RPMI8226 (cell line): Measurements from ENCODE around the gene ORC2.
A peak's percentile ranks its signal among the peaks of the same experiment; 100 is the strongest.
"Not testable (repeated sequence)": the region's sequence is repeated elsewhere in the genome, so short reads cannot be mapped to it uniquely, and the experiment has no call there.

Experiments
- DNase-seq: peaks from one replicate; pipeline ENCODE4 v3.0.0-alpha.2; 2015

Gene ORC2

DNA sequence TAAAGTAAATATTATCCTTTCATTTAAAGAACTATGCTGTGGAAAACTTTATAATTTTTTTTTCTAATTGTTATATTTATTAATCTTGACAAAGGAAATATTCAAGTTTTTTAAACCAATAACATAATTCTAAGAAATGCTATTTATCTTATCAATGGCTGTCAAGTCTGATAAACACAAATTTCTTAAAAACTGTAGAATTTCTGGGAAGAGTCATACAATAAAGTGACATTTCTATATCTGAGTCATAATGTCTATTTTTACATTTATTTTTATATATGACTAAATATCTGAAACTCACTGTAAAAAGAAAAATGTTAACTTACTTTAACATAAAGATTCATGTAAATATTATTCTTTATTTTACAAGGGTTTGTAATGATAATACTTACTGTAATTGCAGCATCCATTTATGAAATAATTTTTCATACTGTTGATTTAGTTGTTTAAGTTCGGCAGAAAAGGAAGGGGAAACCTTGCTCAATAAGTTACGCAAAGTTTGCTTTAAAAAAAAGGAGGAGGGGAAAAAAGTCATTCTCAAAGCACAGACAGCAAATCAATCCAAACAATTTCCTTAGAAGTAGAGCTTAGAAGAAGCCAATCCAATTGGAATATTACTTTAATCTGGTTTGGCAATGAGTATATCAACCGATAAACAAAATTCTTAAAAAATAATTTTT lies 32.4 kb downstream of the ORC2 start:
- no peak for DNase-seq

DNA sequence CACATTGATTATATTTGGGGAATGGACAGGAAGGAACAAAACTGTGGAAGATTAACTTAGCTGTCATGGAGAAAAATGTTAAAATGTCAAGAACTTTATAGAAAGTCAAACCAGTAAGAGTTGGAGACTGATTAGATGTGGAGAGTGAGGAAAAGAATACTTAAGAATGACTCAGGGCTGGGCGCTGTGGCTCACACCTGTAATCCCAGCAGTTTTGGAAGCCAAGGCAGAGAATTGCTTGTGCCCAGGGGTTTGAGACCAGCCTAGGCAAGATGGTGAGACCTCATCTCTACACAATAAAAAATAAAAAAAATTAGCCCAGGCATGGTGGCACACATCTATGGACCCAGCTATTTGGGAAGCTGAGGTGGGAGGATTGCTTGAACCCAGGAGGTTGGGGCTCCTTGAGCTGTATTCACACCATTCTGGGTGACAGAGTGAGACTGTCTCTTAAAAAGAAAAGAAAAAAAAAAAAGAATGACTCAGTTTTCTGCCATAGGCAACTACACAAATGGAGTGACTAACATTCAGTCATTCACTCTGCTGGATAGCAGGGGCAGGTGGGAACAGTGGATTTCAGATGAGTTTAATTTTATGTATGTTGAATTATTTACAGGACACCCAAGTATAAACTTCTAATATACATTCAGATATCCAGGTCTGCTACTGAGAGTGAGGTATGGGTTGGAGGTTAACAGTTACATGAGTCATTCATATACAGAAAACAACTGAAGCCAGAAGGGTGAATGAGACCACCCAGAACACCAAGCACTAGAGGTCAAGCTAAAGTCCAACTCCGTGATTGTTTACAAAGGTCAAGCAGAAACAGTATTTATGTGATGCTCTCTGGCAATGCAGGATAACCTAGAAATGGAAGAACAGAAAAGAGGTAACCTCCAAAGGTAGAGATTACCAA lies 33.9 kb downstream of the ORC2 start:
- no peak for DNase-seq

DNA sequence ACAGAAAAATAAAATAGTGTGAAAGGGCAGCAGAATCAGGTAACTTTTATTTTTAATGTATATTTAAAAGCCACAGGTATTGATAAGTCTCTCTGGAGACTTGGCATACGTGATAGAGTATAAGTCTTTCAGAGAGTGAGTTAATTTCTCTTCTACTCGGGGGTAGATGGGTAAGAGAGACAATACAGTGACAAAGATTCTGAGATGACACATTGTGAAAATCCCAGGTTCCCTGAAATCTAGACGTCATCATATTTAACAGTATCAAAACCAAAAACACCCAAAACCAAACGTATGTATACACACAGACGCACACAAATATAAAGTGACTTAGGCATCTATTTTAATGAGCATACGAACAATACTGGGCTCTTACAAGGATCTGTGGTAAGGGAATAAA lies 41.0 kb downstream of the ORC2 start:
- no peak for DNase-seq

DNA sequence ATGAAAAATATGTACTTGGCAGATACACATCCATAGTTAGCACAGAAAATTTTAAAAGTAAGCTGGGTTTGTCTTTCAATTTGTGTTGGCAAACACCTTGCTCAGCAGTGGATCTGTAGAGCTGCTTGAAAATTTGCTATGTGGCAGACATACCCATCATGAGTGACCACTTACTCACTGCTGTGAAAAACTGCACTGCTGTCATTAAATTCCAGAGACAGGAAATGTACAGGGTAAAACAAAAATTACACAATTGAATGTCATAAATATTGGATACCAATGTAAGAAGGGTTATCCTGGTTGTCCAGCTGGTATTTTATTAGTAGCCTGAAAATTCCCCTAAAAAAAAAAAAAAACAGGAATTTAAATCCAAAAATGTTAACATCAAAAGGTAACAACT lies 49.8 kb downstream of the ORC2 start:
- DNase-seq: no peak

DNA sequence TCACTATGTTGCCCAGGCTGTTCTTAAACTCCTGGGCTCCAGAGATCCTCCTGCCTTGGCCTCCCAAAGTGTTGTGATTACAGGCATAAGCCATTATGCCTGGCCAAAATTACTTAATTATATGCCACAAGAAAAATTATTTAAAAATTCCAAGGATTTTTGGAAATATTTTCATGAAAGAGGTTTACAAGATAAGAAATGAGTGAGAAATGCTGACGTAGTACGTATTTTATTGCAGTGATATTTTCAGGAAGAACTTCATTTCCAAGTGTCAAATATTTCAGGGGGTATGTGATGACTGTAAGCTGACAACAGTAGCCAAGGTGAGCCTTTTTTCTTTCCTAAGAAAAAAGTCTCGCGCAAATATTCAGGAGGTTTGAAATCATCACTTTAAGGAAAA lies 53.5 kb downstream of the ORC2 start:
- DNase-seq: no peak

DNA sequence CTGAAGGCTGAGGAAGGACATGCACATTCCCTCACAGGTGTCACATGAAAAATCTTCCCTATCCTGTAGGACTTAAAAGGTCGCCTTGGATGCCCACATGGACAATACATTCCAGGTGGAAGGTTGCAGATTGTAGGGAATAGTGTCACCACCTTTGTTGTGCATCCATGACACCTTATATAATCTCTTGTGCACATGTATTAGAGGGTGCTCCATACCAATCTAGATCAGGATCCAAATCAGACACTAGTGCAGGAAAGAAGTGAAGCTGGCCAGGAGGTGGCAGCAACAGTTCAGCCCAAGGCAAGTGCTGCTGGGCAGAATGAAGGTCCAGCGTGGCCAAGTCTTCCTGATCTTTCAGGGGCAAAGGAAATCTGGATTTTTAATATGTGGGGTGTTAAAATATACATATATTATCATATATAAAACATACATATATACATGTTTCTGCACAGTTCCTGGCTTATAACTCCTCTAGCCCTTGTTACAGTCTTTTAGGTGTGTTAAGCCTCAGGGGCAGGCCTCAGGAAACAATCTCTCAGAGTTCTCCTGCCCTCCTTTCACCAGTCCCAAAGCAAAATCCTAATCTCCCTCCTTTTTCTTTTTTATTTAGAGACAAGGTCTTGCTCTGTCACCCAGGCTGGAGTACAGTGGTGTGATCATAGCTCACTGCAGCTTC lies 57.7 kb downstream of the ORC2 start:
- peak; percentile 48 for DNase-seq

DNA sequence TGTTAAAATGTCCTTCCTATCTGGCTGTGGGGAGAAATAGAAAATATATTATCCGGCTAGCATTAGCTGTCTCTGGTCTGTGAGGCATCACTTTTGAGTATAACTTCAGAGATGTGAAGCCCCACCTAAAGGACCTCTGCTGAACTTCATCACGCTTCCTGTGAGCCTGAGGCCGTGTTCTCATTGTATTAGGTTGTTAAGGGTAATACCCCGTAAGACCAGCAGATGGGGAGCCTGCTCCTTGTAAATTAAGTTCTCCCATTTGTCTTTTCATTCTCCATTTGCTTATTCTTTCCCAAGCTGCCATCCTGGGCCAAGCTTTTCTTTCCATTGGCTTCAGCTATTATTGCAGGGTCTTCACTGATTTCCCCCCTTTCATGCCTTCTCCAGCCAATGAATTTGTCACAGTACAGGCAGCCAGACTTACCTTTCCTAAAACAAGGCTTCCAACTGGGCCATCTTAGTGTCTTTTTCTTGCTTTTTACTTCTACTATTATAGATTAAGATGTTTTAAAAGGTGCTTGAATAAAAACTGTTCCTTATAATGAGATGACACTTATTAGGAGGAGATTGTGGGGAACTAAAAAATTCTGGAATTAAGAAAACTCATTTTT lies 61.9 kb downstream of the ORC2 start:
- peak; percentile 83 for DNase-seq

DNA sequence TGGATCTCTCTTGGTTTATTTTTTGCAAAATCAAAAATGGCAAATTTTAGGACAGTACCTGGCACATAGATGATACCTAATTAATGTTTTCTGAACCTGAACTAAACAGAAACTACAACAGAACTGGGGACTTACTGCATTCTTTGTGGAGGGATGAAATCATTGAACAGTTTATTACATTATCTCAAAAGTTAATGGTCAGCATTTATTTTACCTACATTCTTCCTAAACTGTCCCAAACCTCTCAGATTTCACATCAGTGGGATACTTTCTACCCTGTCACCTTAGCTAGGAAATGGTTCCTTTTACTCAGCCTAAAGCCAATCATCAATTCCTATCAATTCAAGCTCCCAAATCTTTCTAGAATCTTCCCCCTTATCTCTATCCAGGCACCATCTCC lies 64.0 kb downstream of the ORC2 start:
- DNase-seq: no peak

DNA sequence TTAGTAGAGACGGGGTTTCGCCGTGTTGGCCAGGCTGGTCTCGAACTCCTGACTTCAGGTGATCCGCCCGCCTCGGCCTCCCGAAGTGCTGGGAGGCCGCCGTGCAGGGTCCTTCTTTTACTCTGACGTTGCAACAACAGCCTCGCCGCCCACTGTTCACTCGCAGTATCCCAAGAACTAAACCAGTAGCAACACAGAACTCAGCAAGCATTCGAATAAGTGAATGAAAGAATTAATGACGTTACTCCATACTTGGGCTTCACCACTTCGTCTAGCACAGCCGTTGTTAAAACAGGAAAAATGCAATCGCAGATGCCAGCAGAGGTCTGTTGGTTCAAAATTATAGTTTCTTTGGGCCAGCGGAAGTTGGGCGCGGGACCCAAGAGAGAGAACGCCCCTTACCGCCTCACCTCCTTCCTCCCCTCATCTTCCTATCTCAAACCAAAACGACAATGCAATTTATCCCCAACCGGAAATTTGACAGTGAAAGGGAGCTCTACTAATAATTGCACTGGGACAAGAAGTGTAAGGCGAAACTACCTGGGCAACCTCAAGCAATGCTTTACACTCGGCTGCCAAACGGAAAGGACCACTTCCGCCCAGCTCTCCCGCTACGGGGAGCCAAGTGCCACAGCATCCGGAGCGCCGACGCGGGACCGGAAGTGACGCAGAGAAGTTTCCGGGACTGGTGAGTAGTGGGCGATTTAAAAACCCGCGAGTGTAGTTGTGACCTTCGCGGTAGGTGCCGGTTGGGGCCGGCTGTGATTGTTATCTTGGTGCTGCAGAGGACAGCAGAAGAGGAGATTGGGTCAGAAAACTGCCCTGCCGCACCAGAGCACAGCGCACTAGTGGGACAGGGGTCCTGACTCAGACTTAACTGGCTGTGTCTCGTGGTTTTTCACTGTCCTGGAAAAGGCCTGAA lies 74.5 kb downstream of the ORC2 start, which contains the start of the genes NIF3L1 and PPIL3:
Gene NIF3L1 (plus strand): TSS at position 668 of the 922 bp plus-strand sequence. CDS start 2,573 bp downstream, outside the sequence.
Gene PPIL3 (minus strand): TSS at position 374 of the 922 bp plus-strand sequence. CDS start 1,462 bp downstream, outside the sequence.
- DNase-seq: peak; percentile 99

DNA sequence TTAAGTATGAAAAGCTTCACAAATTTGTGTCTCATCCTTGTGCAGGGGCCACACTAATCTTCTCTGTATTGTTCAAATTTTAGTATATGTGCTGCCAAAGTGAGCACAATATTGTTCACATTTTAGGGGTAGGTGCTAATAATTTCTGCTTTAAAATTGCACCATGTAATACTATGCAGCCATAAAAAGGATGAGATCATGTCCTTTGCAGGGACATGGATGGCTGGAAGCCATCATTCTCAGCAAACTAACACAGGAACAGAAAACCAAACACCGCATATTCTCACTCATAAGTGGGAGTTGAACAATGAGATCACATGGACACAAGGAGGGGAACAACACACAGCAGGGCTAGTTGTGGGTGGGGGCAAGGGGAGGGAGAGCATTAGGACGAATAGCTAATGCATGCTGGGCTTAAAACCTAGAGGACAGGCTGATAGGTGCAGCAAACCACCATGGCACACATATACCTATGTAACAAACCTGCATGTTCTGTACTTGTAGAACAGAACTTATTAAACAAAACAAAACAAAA lies 81.7 kb downstream of the ORC2 start:
- DNase-seq: not testable (repeated sequence)

DNA sequence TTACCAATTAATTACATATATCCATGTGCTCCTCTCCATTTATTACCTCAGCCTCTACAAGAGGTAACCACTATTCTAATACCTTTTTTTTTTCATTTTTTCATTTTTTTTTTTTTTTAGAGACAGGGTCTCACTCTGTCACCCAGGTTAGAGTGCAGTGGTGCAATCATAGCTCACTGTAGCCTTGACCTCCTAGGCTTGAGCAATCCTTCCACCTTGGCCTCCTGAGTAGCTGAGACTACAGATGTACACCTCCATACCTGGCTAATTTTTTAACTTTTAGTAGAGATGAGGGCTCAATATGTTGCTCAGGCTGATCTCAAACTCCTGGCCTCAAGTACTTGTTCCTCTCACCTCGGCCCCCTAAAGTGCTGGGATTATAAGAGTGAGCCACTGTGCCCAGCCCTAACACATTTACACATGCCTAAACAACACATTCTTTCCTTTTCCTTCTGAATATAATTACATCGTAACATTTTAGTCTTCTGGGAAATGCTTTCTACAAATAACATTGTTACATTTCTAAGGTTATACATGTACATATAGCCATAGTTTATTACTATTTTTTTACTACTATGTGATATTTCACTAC lies 85.1 kb downstream of the ORC2 start:
- DNase-seq: no peak

DNA sequence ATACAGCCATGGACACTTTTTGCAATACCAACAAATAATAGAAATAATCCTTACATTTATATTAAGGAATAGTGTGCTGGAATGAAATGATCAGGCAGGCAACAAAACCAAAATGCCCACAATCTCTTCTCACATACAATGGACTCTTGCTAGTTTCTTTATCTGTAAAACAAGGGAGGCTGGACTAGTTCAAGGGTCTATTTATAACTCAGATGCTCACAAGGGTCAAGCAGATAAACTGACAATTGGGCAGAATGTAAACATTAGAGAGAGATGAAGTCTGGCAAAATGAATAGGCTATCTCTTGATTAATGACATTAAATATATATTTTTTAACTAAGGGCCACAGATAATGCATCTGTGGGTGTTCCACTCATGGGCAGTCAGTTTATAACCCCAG lies 86.0 kb downstream of the ORC2 start:
- no peak for DNase-seq

DNA sequence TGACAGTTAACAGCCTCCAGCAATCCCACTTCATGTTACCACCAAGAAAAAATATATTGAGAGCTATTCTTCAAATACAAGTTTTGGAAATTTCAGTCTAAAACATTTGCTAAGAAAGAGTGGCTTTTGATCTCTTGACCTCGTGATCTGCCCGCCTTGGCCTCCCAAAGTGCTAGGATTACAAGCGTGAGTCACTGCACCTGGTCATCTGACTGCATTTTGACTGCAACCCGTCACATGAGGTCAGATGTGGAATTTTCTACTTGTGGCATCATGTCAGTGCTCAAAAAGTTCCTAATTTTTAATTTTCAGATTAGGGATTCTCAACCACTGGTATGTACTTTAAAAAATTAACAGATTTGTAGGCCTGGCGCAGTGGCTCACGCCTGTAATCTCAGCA lies 89.9 kb downstream of the ORC2 start:
- no peak for DNase-seq

DNA sequence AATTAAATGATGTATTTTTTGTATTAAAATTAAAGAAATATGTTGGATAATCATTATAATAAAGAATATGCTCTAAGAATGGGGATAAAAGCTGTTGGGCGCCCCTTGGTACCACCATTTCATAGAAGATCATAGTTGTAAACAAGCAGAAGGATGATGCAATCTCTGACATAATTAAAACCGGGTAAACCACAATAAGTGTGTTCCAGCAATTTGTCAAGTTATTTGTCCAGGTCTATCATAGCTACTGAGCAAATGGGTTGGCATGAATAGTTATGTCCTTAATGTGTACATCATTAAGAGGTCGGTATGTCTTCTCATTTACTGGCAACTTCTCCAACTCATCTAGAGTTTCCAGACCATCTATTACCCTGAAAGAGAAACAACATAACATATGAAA lies 92.3 kb downstream of the ORC2 start:
- no peak for DNase-seq

DNA sequence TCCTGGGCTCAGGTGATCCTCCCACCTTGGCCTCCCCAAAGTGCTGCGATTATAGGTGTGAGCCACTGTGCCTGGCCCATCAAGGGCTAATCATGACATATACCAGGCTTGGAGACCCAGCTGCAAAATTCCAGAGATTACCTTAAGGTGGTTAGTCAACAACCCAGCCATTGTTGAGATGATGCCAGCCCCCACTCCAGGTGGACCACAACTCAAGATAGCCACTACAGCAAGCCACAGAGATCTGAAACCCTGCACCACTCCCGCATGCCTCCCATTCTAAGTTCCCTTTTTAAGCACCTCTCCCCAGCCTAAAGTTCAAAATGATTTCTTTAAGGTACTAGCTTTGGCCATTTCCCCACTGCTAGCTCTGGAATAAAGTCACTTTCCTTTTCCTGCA lies 94.4 kb downstream of the ORC2 start:
- DNase-seq: no peak

DNA sequence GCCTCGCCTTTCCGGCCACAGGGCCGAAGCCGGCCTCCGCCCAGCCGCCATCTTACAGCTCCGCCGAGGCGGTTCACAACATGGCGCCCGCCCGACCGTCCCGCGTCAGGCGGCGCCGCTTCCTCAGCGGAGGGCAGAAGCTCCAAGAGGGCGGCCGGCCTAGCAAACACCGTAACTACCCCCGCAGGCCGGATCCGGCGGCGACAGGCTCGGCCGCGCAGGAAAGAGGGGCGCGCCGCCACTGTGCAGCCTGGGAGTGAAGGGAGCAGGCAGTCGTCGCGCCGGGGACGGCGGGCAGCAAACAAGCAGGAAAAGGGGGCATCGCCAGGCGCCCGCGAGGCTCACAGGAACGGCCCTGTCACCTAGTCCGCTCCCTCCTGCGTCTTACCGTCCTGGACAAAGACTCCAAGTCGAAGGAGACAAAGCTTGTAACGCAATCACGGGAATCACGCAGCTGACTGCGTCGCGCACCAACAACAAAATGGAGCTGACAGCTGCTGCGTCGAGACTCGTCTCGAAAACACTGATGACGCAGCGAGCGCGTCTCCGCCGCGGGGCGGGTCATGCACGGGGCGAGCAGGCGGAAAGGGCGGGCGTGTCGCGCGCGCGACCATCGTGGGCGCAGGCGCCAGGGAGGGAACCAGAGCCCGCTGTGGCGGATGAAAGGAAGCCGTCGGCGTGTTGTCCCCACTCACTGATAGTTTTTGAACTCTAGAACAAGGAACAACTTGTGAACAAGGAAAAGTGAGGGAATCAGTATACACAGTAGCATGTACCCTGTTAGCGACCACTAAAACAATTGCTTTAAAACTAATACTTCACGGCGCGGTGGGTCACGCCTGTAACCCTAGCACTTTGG lies 99.1 kb downstream of the ORC2 start, which contains the start of gene CLK1:
Gene CLK1 (minus strand): TSS at position 483 of the 859 bp plus-strand sequence. CDS start 2,796 bp downstream, outside the sequence.
- DNase-seq: peak; percentile 96

DNA sequence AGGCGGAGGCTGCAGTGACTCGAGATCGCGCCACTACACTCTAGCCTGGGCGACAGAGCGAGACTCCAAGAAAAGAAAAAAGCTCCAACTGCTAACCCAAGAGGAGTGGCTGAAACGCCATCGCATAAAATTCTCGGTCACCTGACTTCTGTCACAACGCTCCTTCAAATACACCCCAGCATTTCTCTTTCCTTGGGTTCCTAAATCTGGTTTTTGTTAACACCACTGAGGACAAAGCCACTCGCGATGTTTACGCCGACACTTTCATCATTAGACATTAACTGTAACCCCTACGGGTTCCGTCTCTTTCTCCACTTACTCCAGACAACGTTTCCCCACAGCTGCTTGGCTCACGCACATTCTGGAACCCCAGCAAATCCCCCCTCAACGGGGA lies 99.7 kb downstream of the ORC2 start:
- DNase-seq: peak; percentile 32

DNA sequence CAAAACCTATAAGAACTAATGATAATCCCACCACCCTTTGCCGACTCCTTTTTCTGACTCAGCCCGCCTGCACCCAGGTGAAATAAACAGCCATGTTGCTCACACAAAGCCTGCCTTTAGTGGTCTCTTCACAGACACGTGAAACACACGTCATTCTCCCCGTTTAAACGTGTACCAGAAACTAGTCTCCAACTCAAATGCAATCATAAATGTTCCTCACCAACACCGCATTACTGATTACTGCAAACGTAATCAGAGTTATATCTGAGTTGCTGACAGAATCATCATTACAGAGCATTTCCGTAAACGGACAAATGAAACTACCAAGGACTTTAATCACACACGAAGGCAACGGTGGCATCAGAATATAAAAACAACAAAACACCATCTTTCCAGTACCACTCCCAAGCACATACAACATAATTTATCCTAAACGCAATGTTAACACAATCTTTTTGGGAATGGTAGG lies 100.9 kb downstream of the ORC2 start:
- peak; percentile 55 for DNase-seq

DNA sequence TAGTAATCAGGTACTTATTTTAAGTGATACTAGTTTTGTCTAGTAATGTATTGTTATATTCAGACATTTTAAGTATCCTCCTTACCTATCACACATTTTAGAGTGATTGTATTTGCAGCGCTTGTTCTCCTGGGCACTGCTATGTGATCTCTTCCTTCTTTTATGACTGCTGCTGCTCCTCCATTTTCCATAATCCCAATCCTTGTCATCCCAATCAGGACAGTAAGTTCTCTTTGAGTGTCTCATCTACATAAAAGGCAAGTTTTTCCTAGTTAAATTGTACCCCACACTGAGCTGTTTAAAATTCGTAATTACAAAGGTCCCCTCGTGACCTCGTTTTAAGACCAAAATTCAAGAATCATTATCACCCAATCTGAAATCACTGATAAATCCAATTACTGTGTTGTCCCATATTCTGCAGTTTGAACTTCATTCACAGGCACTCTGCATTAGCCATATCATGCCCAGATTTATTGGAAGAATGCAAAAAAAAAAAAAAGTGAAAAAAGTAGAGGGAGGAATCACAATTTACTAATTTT lies 101.8 kb downstream of the ORC2 start:
- DNase-seq: no peak
